GM19239 (cell line): ENCODE data around the gene METTL23.

ENCODE experiments used
- DNase-seq: peaks from one replicate; pipeline ENCODE4 v3.0.0; 2011; ENCODE audit warnings: low spot score; ENCODE audit not compliant: insufficient read length
- FAIRE-seq: peaks from 2 replicates; lab custom pipeline; 2011; peaks lifted over from hg19 to GRCh38; lab: Jason Lieb, UNC

The METTL23 gene

DNA sequence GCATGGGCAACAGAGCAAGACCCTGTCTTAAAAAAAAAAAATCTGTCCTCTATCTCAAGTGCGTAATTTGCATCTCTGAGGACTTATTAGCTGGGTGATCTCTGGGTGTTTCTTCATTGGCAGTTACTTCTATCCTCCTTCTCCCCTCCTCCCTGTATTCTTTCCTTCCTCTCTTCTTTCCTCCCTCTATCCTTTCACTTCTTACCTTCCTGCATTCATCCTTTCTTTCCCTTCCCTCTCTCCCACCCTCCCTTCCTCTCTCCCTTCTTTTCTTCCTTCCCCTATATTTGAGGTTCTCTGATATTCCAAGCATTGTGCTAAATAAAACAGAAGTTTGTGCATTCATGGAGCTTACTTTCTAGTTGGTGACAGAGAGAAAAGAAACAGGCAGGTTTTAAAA, 22.0 kb downstream of the METTL23 start:
- FAIRE-seq, result no peak
- DNase-seq, result no peak

- DNase-seq, result no peak
These were observed 24.9 kb downstream of the METTL23 start for GRCh38 chr17:76751416-76751993.

GRCh38 chr17:76752006-76752405, 25.4 kb downstream of the METTL23 start:
- no peak for FAIRE-seq
- no peak for DNase-seq

More at GRCh38 chr17:76751416-76751993, 24.9 kb downstream of the METTL23 start:
- FAIRE-seq, result no peak

GRCh38 chr17:76753061-76753961, 26.7 kb downstream of the METTL23 start:
- DNase-seq, result no peak
- FAIRE-seq, result no peak

DNA sequence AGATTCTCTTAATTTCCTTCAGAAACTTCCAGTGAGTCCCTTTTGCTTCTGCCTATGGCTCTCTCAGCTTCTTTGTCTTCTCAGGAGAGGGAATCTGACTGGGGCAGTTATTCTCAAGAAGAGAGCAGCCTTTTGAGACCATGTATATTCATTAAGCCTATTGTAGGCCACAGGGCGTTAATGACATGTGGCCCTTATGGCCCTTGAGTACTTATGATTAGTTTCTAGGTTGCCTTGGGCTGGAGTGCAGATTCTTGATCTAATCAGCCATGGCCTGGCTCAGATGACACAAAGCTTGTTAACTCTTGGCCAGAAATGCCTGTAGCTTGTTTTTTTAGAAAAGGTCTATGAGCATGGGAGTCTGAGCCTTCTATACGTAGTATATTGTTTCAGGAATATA, 28.6 kb downstream of the METTL23 start:
- DNase-seq (no peak), FAIRE-seq (no peak)

- DNase-seq, result no peak
These were observed 30.6 kb downstream of the METTL23 start for GRCh38 chr17:76757256-76757655.

GRCh38 chr17:76758570-76758969, 31.9 kb downstream of the METTL23 start:
- FAIRE-seq (no peak), DNase-seq (no peak)

More at GRCh38 chr17:76757256-76757655, 30.6 kb downstream of the METTL23 start:
- no peak for FAIRE-seq

GRCh38 chr17:76772842-76773525, 46.3 kb downstream of the METTL23 start:
- DNase-seq (no peak), FAIRE-seq (no peak)

- no peak for FAIRE-seq
- no peak for DNase-seq
These were observed 48.5 kb downstream of the METTL23 start for GRCh38 chr17:76775021-76775600.

GRCh38 chr17:76781056-76781982, 54.7 kb downstream of the METTL23 start:
- no peak for FAIRE-seq

GRCh38 chr17:76783146-76783545, 56.5 kb downstream of the METTL23 start:
- no peak for DNase-seq
- no peak for FAIRE-seq

More at GRCh38 chr17:76781056-76781982, 54.7 kb downstream of the METTL23 start:
- no peak for DNase-seq
